Measurements from ENCODE around the gene TRAF6. TPM values are rescaled to one million over a fixed set of nuclear protein-coding genes. Genes with fewer than 3 reads are reported as not detected.
A peak's percentile ranks its signal among the peaks of the same experiment; 100 is the strongest.

The TRAF6 gene
- total and polyA plus RNA-seq, 9 donors: 4.9 to 18.2 (median 13.9) TPM

GRCh38 chr11:36499315-36499714, 10.8 kb downstream of the TRAF6 start:
- intact Hi-C loops (cut with DNase I): loop anchor here in 1 of 4 donors (10.0 kb wide), 1 partner anchor 885 kb away; the partner anchor contains the start of gene FJX1
- Histone ChIP-seq H3K27ac (no peak overlapping the region), H3K4me3 (no peak overlapping the region), H3K36me3 (no peaks in the 10 kb centered on the region), H3K27me3 (no peaks in the 10 kb centered on the region), H3K4me1 (ENCODE audit: insufficient read depth) (no peaks in the 10 kb centered on the region), H3K9me3 (no peaks in the 10 kb centered on the region)
- TF ChIP-seq POLR2A (IDR thresholded peaks at IDR 0.05): no peak
- TF ChIP-seq EP300 (IDR thresholded peaks at IDR 0.05): no peak
- TF ChIP-seq, protein P1, sequence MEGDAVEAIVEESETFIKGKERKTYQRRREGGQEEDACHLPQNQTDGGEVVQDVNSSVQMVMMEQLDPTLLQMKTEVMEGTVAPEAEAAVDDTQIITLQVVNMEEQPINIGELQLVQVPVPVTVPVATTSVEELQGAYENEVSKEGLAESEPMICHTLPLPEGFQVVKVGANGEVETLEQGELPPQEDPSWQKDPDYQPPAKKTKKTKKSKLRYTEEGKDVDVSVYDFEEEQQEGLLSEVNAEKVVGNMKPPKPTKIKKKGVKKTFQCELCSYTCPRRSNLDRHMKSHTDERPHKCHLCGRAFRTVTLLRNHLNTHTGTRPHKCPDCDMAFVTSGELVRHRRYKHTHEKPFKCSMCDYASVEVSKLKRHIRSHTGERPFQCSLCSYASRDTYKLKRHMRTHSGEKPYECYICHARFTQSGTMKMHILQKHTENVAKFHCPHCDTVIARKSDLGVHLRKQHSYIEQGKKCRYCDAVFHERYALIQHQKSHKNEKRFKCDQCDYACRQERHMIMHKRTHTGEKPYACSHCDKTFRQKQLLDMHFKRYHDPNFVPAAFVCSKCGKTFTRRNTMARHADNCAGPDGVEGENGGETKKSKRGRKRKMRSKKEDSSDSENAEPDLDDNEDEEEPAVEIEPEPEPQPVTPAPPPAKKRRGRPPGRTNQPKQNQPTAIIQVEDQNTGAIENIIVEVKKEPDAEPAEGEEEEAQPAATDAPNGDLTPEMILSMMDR (IDR thresholded peaks at IDR 0.05): no peak
- DNase-seq: no peak
- 94 to 96% (median 96%) methylated on average over 4 of the region's 4 CpGs for WGBS, 3 donors

- no peaks in the 10 kb centered on the region for H3K36me3 ChIP-seq
- DNase-seq: no peak
- TF ChIP-seq, protein P1 (IDR thresholded peaks at IDR 0.05): no peak
- no peak for TF ChIP-seq EP300 (IDR thresholded peaks at IDR 0.05)
- no peak for TF ChIP-seq POLR2A (IDR thresholded peaks at IDR 0.05)
- H3K9me3 ChIP-seq: no peaks in the 10 kb centered on the region
- intact Hi-C loops (cut with DNase I): loop anchor here in 1 of 4 donors (10.0 kb wide), 1 partner anchor 884 kb away; the partner anchor contains the start of gene FJX1
- no peaks in the 10 kb centered on the region for H3K4me1 ChIP-seq (ENCODE audit: insufficient read depth)
- WGBS, 3 donors: 87 to 93% (median 90%) methylated on average over 1 of the region's 1 CpG
- no peak overlapping the region for H3K4me3 ChIP-seq
- H3K27ac ChIP-seq: no peak overlapping the region
- no peaks in the 10 kb centered on the region for H3K27me3 ChIP-seq
Measured at GRCh38 chr11:36498721-36499120, 11.4 kb downstream of the TRAF6 start.

- TF ChIP-seq POLR2A (IDR thresholded peaks at IDR 0.05) (no peak), EP300 (IDR thresholded peaks at IDR 0.05) (no peak)
- TF ChIP-seq, protein P1 (IDR thresholded peaks at IDR 0.05): no peak
- no peak for DNase-seq
- Histone ChIP-seq H3K4me3 (no peak overlapping the region), H3K27ac (no peak overlapping the region), H3K36me3 (no peaks in the 10 kb centered on the region), H3K9me3 (no peaks in the 10 kb centered on the region), H3K27me3 (no peaks in the 10 kb centered on the region), H3K4me1 (ENCODE audit: insufficient read depth) (no peaks in the 10 kb centered on the region)
- intact Hi-C loops (cut with DNase I): loop anchor here in 1 of 4 donors (10.0 kb wide), 1 partner anchor 879 kb away; the partner anchor contains the start of gene FJX1
Measured at GRCh38 chr11:36493332-36493731, 16.7 kb downstream of the TRAF6 start.

- no peak for DNase-seq
- TF ChIP-seq, protein P1 (IDR thresholded peaks at IDR 0.05): peak; percentile 53 to 69 (median 63)
- no peak for TF ChIP-seq EP300 (IDR thresholded peaks at IDR 0.05)
- intact Hi-C loops (cut with DNase I): loop anchor here in 1 of 4 donors (10.0 kb wide), 1 partner anchor 878 kb away; the partner anchor contains the start of gene FJX1
- Histone ChIP-seq H3K36me3 (no peaks in the 10 kb centered on the region), H3K4me3 (no peak overlapping the region), H3K4me1 (ENCODE audit: insufficient read depth) (no peaks in the 10 kb centered on the region), H3K9me3 (no peaks in the 10 kb centered on the region), H3K27ac (no peak overlapping the region), H3K27me3 (no peaks in the 10 kb centered on the region)
Measured at GRCh38 chr11:36492724-36493304, 17.3 kb downstream of the TRAF6 start.
